ENCODE measurements around the gene LRIF1. TPM values are rescaled to one million over a fixed set of nuclear protein-coding genes. Genes with fewer than 3 reads are reported as not detected.

LRIF1 gene
- 10.0 TPM for total RNA-seq

GRCh38 chr1:110963691-110964454 lies at the start of gene LRIF1:
Gene LRIF1, minus strand, starts transcription at chr1:110963922. Its CDS starts 234 bp downstream, at chr1:110963688.

Other genes starting within 250 kb of the LRIF1 start
- gene CD53, start 90.8 kb downstream of the LRIF1 start, total RNA-seq: 15.6 TPM
- gene DRAM2, start 176.2 kb upstream of the LRIF1 start, total RNA-seq: 53.8 TPM
- 54.0 TPM for gene CEPT1, start 176.3 kb upstream of the LRIF1 start, total RNA-seq
- gene DENND2D, start 236.7 kb upstream of the LRIF1 start, total RNA-seq: 17.2 TPM

Data from metanephros (tissue), 1 donor.